Fibroblast of the aortic adventitia (primary cell): Measurements from ENCODE around the gene ADCY2. TPM values are rescaled to one million over a fixed set of nuclear protein-coding genes. Genes with fewer than 3 reads are reported as not detected.

ENCODE experiments used
- DNase-seq: peaks from one replicate; pipeline ENCODE4 v3.0.0-alpha.2; 2010; ENCODE audit warnings: low read depth
- H3K4me3 ChIP-seq: 2 replicates; pipeline ENCODE4 v1.5.1; 2011; ENCODE audit warnings: low read depth, mild to moderate bottlenecking, control low read depth, low read length, moderate library complexity
- CTCF ChIP-seq: IDR thresholded peaks from 2 replicates; pipeline ENCODE4 v1.5.1; 2011; ENCODE audit warnings: mild to moderate bottlenecking, low read length, control low read depth, inconsistent platforms; ENCODE audit not compliant: insufficient read depth
- total RNA-seq: library from RNA; depleted of rRNA; stranded (reverse); fragments of >200 nt; gene quantifications from 2 replicates; pipeline ENCODE4 v1.2.3, GENCODE V29; 2012; ENCODE audit warnings: low replicate concordance

Gene ADCY2
- total RNA-seq, 1 donor = 0.09 TPM

- TF ChIP-seq CTCF = no peak
- no peak for DNase-seq
- H3K4me3 ChIP-seq = no peak overlapping the region
Observed at GRCh38 chr5:7385681-7386080, 10.3 kb upstream of the ADCY2 start.

- H3K4me3 ChIP-seq = no peak overlapping the region
- DNase-seq = no peak
- TF ChIP-seq CTCF = no peak
Observed at GRCh38 chr5:7388553-7388952, 7.4 kb upstream of the ADCY2 start.

GRCh38 chr5:7391215-7391614 is 4.7 kb upstream of the ADCY2 start:
- no peak for TF ChIP-seq CTCF
- no peak for DNase-seq
- no peak overlapping the region for H3K4me3 ChIP-seq

GRCh38 chr5:7391814-7392692 is 3.9 kb upstream of the ADCY2 start:
- peak; percentile 68 for TF ChIP-seq CTCF
- peak; percentile 71 for DNase-seq
- no peak overlapping the region for H3K4me3 ChIP-seq

- H3K4me3 ChIP-seq = no peak overlapping the region
- no peak for DNase-seq
- no peak for TF ChIP-seq CTCF
Observed at GRCh38 chr5:7392693-7393024, 3.3 kb upstream of the ADCY2 start.

GRCh38 chr5:7393921-7394799 is 1.8 kb upstream of the ADCY2 start:
- no peak for TF ChIP-seq CTCF
- no peak for DNase-seq
- no peak overlapping the region for H3K4me3 ChIP-seq
